GM10266 (cell line): ENCODE data around the gene GLG1.
"Not testable (repeated sequence)": the region's sequence is repeated elsewhere in the genome, so short reads cannot be mapped to it uniquely, and the experiment has no call there.

Experiments used
- DNase-seq: peaks from one replicate; pipeline ENCODE4 v3.0.0; 2012; ENCODE audit errors: extremely low spot score
- TF ChIP-seq, protein P1 (sequence below): IDR thresholded peaks from 2 replicates; pipeline ENCODE4 v1.5.1; 2012; ENCODE audit warnings: mild to moderate bottlenecking, low read depth; ENCODE audit not compliant: control insufficient read depth, insufficient read depth; ENCODE audit errors: missing control alignments

Gene GLG1

DNA sequence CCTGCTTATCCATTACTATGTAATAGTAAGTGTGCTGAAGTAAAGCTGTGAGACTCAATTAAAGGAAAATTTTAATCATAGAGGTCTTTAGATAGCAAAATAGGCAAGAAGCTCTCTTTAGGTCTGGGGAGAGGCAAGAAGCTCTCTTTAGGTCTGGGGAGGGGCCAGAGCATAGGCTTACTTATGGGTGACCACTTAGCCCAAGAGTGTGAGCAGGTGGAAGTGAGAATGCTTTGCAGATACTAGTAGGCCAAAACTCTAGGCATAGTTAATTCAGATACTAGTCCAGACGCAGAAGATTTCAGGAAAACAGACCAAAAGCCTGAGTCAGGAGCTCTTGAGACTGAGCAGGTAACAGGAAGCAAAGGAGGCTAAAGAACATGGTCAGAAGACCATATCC, 49.6 kb downstream of the GLG1 start:
- no peak for DNase-seq

GRCh38 chr16:74556375-74556922, 50.5 kb downstream of the GLG1 start:
- DNase-seq = no peak
- TF ChIP-seq, protein P1, sequence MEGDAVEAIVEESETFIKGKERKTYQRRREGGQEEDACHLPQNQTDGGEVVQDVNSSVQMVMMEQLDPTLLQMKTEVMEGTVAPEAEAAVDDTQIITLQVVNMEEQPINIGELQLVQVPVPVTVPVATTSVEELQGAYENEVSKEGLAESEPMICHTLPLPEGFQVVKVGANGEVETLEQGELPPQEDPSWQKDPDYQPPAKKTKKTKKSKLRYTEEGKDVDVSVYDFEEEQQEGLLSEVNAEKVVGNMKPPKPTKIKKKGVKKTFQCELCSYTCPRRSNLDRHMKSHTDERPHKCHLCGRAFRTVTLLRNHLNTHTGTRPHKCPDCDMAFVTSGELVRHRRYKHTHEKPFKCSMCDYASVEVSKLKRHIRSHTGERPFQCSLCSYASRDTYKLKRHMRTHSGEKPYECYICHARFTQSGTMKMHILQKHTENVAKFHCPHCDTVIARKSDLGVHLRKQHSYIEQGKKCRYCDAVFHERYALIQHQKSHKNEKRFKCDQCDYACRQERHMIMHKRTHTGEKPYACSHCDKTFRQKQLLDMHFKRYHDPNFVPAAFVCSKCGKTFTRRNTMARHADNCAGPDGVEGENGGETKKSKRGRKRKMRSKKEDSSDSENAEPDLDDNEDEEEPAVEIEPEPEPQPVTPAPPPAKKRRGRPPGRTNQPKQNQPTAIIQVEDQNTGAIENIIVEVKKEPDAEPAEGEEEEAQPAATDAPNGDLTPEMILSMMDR = no peak

More for the DNA sequence above, 49.6 kb downstream of the GLG1 start:
- TF ChIP-seq, protein P1 = no peak

DNA sequence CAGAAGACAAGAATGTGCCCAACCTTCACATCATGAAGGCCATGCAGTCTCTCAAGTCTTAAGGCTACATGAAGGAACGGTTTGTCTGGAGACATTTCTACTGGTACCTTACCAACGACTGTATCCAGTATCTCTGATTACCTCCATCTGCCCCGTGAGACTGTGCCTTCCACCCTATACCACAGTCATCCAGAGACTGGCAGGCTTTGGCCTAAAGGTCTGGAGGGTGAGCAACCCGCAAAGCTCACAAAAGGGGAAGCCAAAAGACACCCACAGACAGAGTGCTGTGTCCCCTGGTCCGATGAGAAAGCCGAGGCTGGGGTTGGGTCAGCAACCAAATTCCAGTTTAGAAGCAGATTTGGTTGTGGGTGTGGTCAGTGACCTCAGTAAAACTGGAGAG, 54.6 kb downstream of the GLG1 start:
- not testable (repeated sequence) for DNase-seq

DNA sequence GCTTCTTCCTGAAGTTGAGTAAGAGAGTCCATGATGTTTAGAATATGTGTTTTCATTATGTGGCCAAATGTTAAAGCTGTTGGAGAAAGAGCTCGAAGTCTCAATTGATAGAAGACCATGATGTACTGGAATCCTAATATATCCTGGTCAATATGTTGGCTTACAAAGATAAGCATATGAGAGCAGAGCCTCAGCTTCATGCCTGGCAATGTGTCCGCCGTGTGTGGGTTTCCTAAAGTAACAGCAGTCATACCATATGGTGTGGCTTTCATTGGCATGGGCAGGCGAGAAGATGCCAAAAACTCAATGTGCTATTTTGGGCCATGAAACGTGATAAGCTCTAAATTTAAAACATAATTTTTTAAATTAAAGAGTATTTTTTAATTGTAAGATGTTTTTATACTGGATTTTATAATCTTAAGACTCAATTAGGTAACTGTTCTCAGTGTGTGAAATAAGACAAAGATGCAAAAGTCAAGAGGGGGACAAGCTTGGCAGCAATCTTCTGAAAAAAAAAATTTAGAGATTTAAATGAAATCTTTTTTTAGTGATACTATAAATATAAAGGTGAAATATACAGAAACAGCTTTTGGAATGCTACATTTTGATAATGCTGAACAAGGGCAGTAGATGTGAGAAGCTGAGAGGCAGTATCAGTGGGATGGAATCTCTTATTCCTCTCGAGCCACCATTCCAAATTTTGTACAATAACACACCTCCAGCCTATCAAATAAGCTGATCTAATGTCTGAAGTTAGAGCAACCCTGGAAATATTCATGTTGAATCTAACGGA, 56.5 kb downstream of the GLG1 start:
- not testable (repeated sequence) for DNase-seq

DNA sequence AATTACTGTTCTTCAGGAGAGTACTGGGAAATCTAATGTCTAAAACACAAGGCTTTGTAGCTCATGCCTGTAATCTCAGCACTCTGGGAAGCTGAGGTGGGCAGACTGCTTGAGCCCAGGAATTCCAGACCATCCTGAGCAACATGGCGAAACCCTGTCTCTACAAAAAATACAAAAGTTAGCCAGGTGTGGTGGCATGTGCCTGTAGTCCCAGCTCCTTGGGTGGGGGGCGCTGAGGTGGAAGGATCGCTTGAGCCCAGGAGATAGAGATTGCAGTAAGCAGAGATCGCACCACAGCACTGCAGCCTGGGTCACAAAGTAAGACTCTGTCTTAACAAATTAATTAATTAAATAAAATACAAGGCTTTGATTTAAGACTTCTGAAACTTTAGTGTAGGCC, 60.8 kb downstream of the GLG1 start:
- not testable (repeated sequence) for DNase-seq

- not testable (repeated sequence) for DNase-seq
Observed at GRCh38 chr16:74542911-74543578, 63.9 kb downstream of the GLG1 start.

DNA sequence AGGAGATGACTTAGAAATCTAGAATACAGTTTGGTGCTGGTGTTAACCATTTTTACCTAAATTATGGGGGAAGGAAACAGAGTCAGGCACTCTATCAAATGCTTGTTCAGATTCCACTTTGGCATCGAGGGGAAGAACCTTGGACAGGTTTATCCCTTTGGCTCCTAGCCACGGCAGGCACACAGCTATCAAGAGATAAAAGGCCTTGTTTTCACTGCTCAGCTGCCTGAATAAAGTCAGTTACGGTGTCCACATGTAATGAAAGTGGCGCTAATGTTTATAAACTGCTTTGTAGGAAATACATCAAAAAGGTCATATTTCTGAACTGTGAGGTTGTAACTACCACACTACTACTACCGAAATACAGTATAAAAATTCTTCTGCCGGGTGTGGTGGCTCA, 66.3 kb downstream of the GLG1 start:
- not testable (repeated sequence) for DNase-seq

- DNase-seq = not testable (repeated sequence)
Observed at GRCh38 chr16:74538801-74539200, 68.1 kb downstream of the GLG1 start.

- not testable (repeated sequence) for DNase-seq
Observed at GRCh38 chr16:74537746-74538145, 69.2 kb downstream of the GLG1 start.

DNA sequence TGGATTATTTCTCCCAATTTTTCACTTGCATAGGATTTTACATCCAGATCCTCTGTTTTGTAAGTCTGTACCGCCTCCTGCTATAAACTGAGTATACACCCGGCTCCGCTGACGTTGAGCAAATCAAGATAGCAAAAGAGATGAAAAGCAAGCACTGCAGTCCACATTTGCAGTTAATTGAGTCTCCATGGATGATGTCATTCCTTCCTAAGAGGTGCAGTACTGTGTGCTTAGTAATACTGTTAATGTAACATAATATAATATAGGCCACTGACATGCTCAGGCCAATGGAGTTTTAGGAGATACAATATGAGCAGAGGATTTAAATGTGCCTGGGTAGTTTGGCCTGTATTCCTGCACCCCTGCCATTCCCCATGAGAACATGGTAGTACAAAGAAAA, 72.3 kb downstream of the GLG1 start:
- DNase-seq = not testable (repeated sequence)

- TF ChIP-seq, protein P1 = no peak
- DNase-seq = no peak
Observed at GRCh38 chr16:74524926-74525325, 82.0 kb downstream of the GLG1 start.

- DNase-seq = no peak
- TF ChIP-seq, protein P1 = no peak
Observed at GRCh38 chr16:74524117-74524516, 82.8 kb downstream of the GLG1 start.

DNA sequence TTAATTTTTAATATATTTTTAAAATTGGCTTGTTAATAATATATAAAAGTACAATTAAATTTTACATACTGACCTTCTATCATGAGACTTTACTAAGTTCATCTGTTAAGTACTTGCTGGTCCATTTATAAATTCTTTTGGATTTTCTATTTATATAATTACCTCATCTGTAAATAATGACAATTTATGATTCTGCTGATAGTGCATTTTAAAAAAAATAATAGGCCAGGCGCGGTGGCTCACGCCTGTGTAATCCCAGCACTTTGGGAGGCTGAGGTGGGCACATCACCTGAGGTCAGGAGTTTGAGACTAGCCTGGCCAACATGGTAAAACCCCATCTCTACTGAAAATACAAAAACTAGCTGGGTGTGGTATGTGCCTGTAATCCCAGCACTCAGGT, 83.2 kb downstream of the GLG1 start:
- not testable (repeated sequence) for DNase-seq
